ENCODE data around the gene KNCN.

Gene KNCN

GRCh38 chr1:46497020-46497419 lies 54.4 kb downstream of the KNCN start:
- DNase-seq, result no peak

- no peak for DNase-seq
These were observed 54.9 kb downstream of the KNCN start for GRCh38 chr1:46496505-46496904.

- no peak for DNase-seq
These were observed 55.7 kb downstream of the KNCN start for GRCh38 chr1:46495778-46496177.

Data from NCI-H1417 (cell line).